H9 (cell line): ENCODE data around the gene MAST2. TPM values are rescaled to one million over a fixed set of nuclear protein-coding genes. Genes with fewer than 3 reads are reported as not detected.

Source experiments
- DNase-seq: peaks from one replicate; pipeline ENCODE4 v3.0.0-alpha.2; 2017
- H2AFZ ChIP-seq: one replicate; pipeline ENCODE4 v1.6.1; 2013; ENCODE audit warnings: mild to moderate bottlenecking, low read length, control low read depth, moderate library complexity
- H2AK5ac ChIP-seq: 2 replicates; pipeline ENCODE4 v1.6.1; 2013; ENCODE audit warnings: low read length, control low read depth, mixed read lengths; ENCODE audit not compliant: insufficient read length
- H2BK120ac ChIP-seq: one replicate; pipeline ENCODE4 v1.6.1; 2013; ENCODE audit warnings: low read depth, mild to moderate bottlenecking, low read length, control low read depth, inconsistent platforms; ENCODE audit not compliant: poor library complexity, severe bottlenecking
- H2BK12ac ChIP-seq: 2 replicates; pipeline ENCODE4 v1.6.1; 2013; ENCODE audit warnings: low read length, control low read depth, mixed read lengths, low read depth; ENCODE audit not compliant: insufficient read length
- H2BK15ac ChIP-seq: 2 replicates; pipeline ENCODE4 v1.6.1; 2013; ENCODE audit warnings: low read depth, low read length, control low read depth
- H2BK20ac ChIP-seq: one replicate; pipeline ENCODE4 v1.6.1; 2013; ENCODE audit warnings: low read depth, mild to moderate bottlenecking, low read length, control low read depth, inconsistent platforms; ENCODE audit not compliant: poor library complexity, severe bottlenecking
- H2BK5ac ChIP-seq: 2 replicates; pipeline ENCODE4 v1.6.1; 2013; ENCODE audit warnings: low read length, control low read depth, mixed read lengths; ENCODE audit not compliant: insufficient read length
- H3K14ac ChIP-seq: 2 replicates; pipeline ENCODE4 v1.6.1; 2013; ENCODE audit warnings: low read length, control low read depth; ENCODE audit not compliant: insufficient read depth
- H3K18ac ChIP-seq: 2 replicates; pipeline ENCODE4 v1.6.1; 2013; ENCODE audit warnings: low read depth, mild to moderate bottlenecking, mixed read lengths, low read length, control low read depth; ENCODE audit not compliant: insufficient read length
- H3K23ac ChIP-seq: 2 replicates; pipeline ENCODE4 v1.6.1; 2013; ENCODE audit warnings: low read length, control low read depth, mixed read lengths, low read depth; ENCODE audit not compliant: insufficient read length
- H3K23me2 ChIP-seq: 2 replicates; pipeline ENCODE4 v1.6.1; 2013; ENCODE audit warnings: low read depth, mild to moderate bottlenecking, mixed read lengths, low read length, control low read depth; ENCODE audit not compliant: insufficient read length, poor library complexity, severe bottlenecking
- H3K27ac ChIP-seq: 2 replicates; pipeline ENCODE4 v1.5.1; 2013; ENCODE audit warnings: low read length, control low read depth, mixed read lengths, low read depth; ENCODE audit not compliant: insufficient read length
- H3K27me3 ChIP-seq: 2 replicates; pipeline ENCODE4 v1.6.1; 2013; ENCODE audit warnings: low read length, control low read depth, inconsistent platforms; ENCODE audit not compliant: insufficient read depth
- H3K4ac ChIP-seq: 2 replicates; pipeline ENCODE4 v1.6.1; 2013; ENCODE audit warnings: low read depth, mild to moderate bottlenecking, control low read depth, inconsistent platforms, low read length, moderate library complexity
- H3K4me1 ChIP-seq: 2 replicates; pipeline ENCODE4 v1.6.1; 2013; ENCODE audit warnings: low read length, control low read depth, inconsistent platforms; ENCODE audit not compliant: insufficient read depth
- H3K4me2 ChIP-seq: 2 replicates; pipeline ENCODE4 v1.6.1; 2013; ENCODE audit warnings: low read length, control low read depth, mixed read lengths; ENCODE audit not compliant: insufficient read length, insufficient read depth
- H3K56ac ChIP-seq: 2 replicates; pipeline ENCODE4 v1.6.1; 2013; ENCODE audit warnings: low read depth, mild to moderate bottlenecking, mixed read lengths, low read length, control low read depth; ENCODE audit not compliant: insufficient read length
- H3K79me1 ChIP-seq: 2 replicates; pipeline ENCODE4 v1.6.1; 2013; ENCODE audit warnings: low read depth, mild to moderate bottlenecking, moderate library complexity, low read length, control low read depth, inconsistent platforms; ENCODE audit not compliant: insufficient read depth, poor library complexity, severe bottlenecking
- H3K79me2 ChIP-seq: 2 replicates; pipeline ENCODE4 v1.6.1; 2013; ENCODE audit warnings: low read length, control low read depth, inconsistent platforms; ENCODE audit not compliant: insufficient read depth
- H3K9ac ChIP-seq: 2 replicates; pipeline ENCODE4 v1.6.1; 2013; ENCODE audit warnings: low read length, control low read depth, mixed read lengths; ENCODE audit not compliant: insufficient read length; ENCODE audit errors: extremely low read depth
- H3K9me3 ChIP-seq: one replicate; pipeline ENCODE4 v1.6.1; 2013; ENCODE audit warnings: low read depth, low read length, inconsistent platforms; ENCODE audit not compliant: control insufficient read depth
- H3T11ph ChIP-seq: one replicate; pipeline ENCODE4 v1.6.1; 2013; ENCODE audit warnings: mild to moderate bottlenecking, low read length, control low read depth, inconsistent platforms
- H4K20me1 ChIP-seq: one replicate; pipeline ENCODE4 v1.6.1; 2013; ENCODE audit not compliant: control insufficient read depth, insufficient read length, insufficient read depth
- H4K5ac ChIP-seq: 2 replicates; pipeline ENCODE4 v1.6.1; 2013; ENCODE audit warnings: low read depth, mild to moderate bottlenecking, mixed read lengths, low read length, control low read depth; ENCODE audit not compliant: insufficient read length
- H4K8ac ChIP-seq: replicated peaks from 2 replicates; pipeline ENCODE4 v1.6.1; 2013; ENCODE audit warnings: low read length, control low read depth, mixed read lengths, low read depth; ENCODE audit not compliant: insufficient read length
- H4K91ac ChIP-seq: 2 replicates; pipeline ENCODE4 v1.6.1; 2013; ENCODE audit warnings: low read depth, mild to moderate bottlenecking, moderate library complexity, mixed read lengths, low read length, control low read depth; ENCODE audit not compliant: insufficient read length
- H3K27ac Mint-ChIP-seq, 3 experiments: 2 replicates in 2 of 3; 3 replicates in 1 of 3; pipeline ENCODE4 v1.8.0; 2020 to 2021; ENCODE audit warnings: mixed read lengths in 3 of 3, mild to moderate bottlenecking in 1 of 3, moderate library complexity in 1 of 3
- H3K27me3 Mint-ChIP-seq: 2 replicates; pipeline ENCODE4 v1.8.0; 2021; ENCODE audit warnings: low read depth, mild to moderate bottlenecking, moderate library complexity, mixed read lengths
- H3K36me3 Mint-ChIP-seq, 3 experiments: 2 replicates in 2 of 3; 3 replicates in 1 of 3; pipeline ENCODE4 v1.8.0; 2020 to 2021; ENCODE audit warnings: low read depth in 3 of 3, mixed read lengths in 3 of 3; ENCODE audit not compliant: insufficient read depth in 1 of 3
- H3K4me1 Mint-ChIP-seq, 2 experiments: 2 replicates each; pipeline ENCODE4 v1.8.0; 2020; ENCODE audit warnings: mixed read lengths in 2 of 2
- H3K4me3 Mint-ChIP-seq, 2 experiments: 2 replicates in 1 of 2; 3 replicates in 1 of 2; pipeline ENCODE4 v1.8.0; 2020 to 2021; ENCODE audit warnings: mild to moderate bottlenecking in 2 of 2, mixed read lengths in 2 of 2, moderate library complexity in 1 of 2
- H3K9me3 Mint-ChIP-seq, 2 experiments: 2 replicates in 1 of 2; 3 replicates in 1 of 2; pipeline ENCODE4 v1.8.0; 2020; ENCODE audit warnings: mild to moderate bottlenecking in 2 of 2, mixed read lengths in 2 of 2, moderate library complexity in 1 of 2
- WGBS: extraction: QIAGEN DNeasy Blood & Tissue Kit; methylation state at CpG from one replicate; pipeline ENCODE4 v1.1.7; 2013; ENCODE audit warnings: missing lambda C conversion rate, low lambda C conversion rate, mixed read lengths; ENCODE audit not compliant: insufficient read length; ENCODE audit errors: extremely low coverage; 5-methylcytosine and 5-hydroxymethylcytosine counted together
- total RNA-seq: library from RNA; stranded (reverse); gene quantifications from 2 replicates; pipeline ENCODE4 v1.2.1, GENCODE V29; 2021
- TF ChIP-seq, protein P1 (sequence below): fragments of 200-600 bp; sonication (generic); conservative IDR thresholded peaks from 3 replicates; pipeline ENCODE4 v1.8.0; 2021; ENCODE audit warnings: antibody characterized with exemption, mild to moderate bottlenecking

MAST2 gene
- total RNA-seq, 1 experiment from 2014 or later: 28.8 TPM

GRCh38 chr1:45769261-45769932 is 34.0 kb upstream of the MAST2 start:
- H3K27me3 Mint-ChIP-seq: no peaks in the 10 kb centered on the region
- Histone ChIP-seq H2AFZ (peak overlapping the region; percentile 22), H4K91ac (no peak overlapping the region), H3K27ac (no peak overlapping the region), H3K23me2 (peaks cover 3% of the 10 kb centered on the region), H3T11ph (no peak overlapping the region), H2BK15ac (no peak overlapping the region), H2BK120ac (no peak overlapping the region), H2BK20ac (no peak overlapping the region), H4K20me1 (no peaks in the 10 kb centered on the region), H2BK5ac (no peak overlapping the region), H3K4me1 (no peaks in the 10 kb centered on the region), H2BK12ac (no peak overlapping the region), H3K14ac (no peak overlapping the region), H3K9ac (no peak overlapping the region), H3K4me2 (no peak overlapping the region), H3K79me2 (no peaks in the 10 kb centered on the region), H3K79me1 (no peaks in the 10 kb centered on the region), H4K8ac (no peak overlapping the region), H2AK5ac (no peak overlapping the region), H3K9me3 (no peaks in the 10 kb centered on the region), H3K56ac (no peak overlapping the region), H3K4ac (no peak overlapping the region), H3K27me3 (no peaks in the 10 kb centered on the region), H3K18ac (no peak overlapping the region), H3K23ac (no peak overlapping the region), H4K5ac (no peak overlapping the region)
- no peak overlapping the region for H3K4me3 Mint-ChIP-seq
- H3K9me3 Mint-ChIP-seq: peaks cover 0 to 3% of the 10 kb centered on the region in 2 experiments; a peak in 2 of 5 replicates
- H3K27ac Mint-ChIP-seq: 0 out of 7 replicates have a peak overlapping the region, but pooled peaks of 1 of the 3 experiments have one; percentile 10
- TF ChIP-seq, protein P1, sequence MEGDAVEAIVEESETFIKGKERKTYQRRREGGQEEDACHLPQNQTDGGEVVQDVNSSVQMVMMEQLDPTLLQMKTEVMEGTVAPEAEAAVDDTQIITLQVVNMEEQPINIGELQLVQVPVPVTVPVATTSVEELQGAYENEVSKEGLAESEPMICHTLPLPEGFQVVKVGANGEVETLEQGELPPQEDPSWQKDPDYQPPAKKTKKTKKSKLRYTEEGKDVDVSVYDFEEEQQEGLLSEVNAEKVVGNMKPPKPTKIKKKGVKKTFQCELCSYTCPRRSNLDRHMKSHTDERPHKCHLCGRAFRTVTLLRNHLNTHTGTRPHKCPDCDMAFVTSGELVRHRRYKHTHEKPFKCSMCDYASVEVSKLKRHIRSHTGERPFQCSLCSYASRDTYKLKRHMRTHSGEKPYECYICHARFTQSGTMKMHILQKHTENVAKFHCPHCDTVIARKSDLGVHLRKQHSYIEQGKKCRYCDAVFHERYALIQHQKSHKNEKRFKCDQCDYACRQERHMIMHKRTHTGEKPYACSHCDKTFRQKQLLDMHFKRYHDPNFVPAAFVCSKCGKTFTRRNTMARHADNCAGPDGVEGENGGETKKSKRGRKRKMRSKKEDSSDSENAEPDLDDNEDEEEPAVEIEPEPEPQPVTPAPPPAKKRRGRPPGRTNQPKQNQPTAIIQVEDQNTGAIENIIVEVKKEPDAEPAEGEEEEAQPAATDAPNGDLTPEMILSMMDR: no peak
- H3K36me3 Mint-ChIP-seq: peaks cover 0 to 2% (median 0%) of the 10 kb centered on the region in 3 experiments; a peak in 1 of 7 replicates
- peak; percentile 34 for DNase-seq
- no CpG with 5 or more reads among the region's 4 CpGs for WGBS
- H3K4me1 Mint-ChIP-seq: no peaks in the 10 kb centered on the region
